Upper lobe of left lung (tissue), 4 donors: Measurements from ENCODE around the gene TBC1D9B.

ENCODE experiments used
- CTCF ChIP-seq, 6 experiments: fragments of 450-650 bp in 4 of 6; fragments of 200-600 bp in 2 of 6; sonication (generic) in 2 of 6; IDR thresholded peaks; one replicate each; pipeline ENCODE4 v1.5.1; 2016 to 2019; ENCODE audit warnings: antibody characterized with exemption in 6 of 6
- POLR2AphosphoS5 ChIP-seq, 2 donors: sonication (generic); formaldehyde crosslinking; IDR thresholded peaks; one replicate each; pipeline ENCODE4 v1.5.1; 2017; ENCODE audit warnings: antibody characterized with exemption in 2 of 2

DNA sequence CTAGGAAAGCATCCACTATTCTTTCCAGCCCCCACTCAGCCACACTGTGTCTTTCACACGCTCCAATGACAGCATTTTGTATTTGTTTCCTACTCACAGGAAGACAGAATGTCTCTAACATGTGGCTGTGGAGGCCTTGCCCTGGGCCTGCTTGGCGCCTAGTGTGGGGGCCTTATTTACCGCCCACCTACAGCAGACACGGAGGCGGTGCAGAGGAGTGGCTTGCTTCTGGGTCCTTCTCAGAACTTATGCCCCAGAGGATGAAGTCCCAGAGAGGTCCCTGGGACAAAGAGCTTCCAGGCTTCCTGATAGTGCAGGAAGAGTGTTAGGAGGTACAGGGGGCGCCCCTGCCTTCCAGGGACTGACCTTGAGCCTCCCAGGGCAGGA, 40.6 kb downstream of the TBC1D9B start:
- TF ChIP-seq CTCF (IDR thresholded peaks at IDR 0.05) (no peak), POLR2AphosphoS5 (IDR thresholded peaks at IDR 0.05) (no peak)
